Duodenal mucosa (tissue), 2 donors: ENCODE results near the gene BIRC5.
"Not testable (repeated sequence)": the region's sequence is repeated elsewhere in the genome, so short reads cannot be mapped to it uniquely, and the experiment has no call there.

Experiments used
- H3K27ac ChIP-seq: one replicate; pipeline ENCODE4 v1.7.0; 2013; ENCODE audit warnings: low read depth, low read length
- H3K27me3 ChIP-seq, 2 donors: one replicate each; pipeline ENCODE4 v1.7.0; 2013; ENCODE audit warnings: low read length in 2 of 2, control low read depth in 1 of 2; ENCODE audit not compliant: insufficient read depth in 2 of 2, control insufficient read depth in 1 of 2
- H3K36me3 ChIP-seq, 2 donors: one replicate each; pipeline ENCODE4 v1.7.0; 2013; ENCODE audit warnings: low read length in 2 of 2, control low read depth in 1 of 2; ENCODE audit not compliant: insufficient read depth in 2 of 2, control insufficient read depth in 1 of 2
- H3K4me1 ChIP-seq, 2 donors: one replicate each; pipeline ENCODE4 v1.7.0; 2013; ENCODE audit warnings: low read length in 2 of 2, control low read depth in 1 of 2; ENCODE audit not compliant: insufficient read depth in 2 of 2, control insufficient read depth in 1 of 2
- H3K4me3 ChIP-seq, 2 donors: one replicate each; pipeline ENCODE4 v1.7.0; 2013; ENCODE audit warnings: low read length in 2 of 2, low read depth in 1 of 2
- H3K9ac ChIP-seq, 2 donors: one replicate each; pipeline ENCODE4 v1.7.0; 2013; ENCODE audit warnings: low read length in 2 of 2, low read depth in 1 of 2
- H3K9me3 ChIP-seq, 2 donors: one replicate each; pipeline ENCODE4 v1.7.0; 2013; ENCODE audit warnings: low read length in 2 of 2, control low read depth in 1 of 2; ENCODE audit not compliant: control insufficient read depth in 1 of 2

Gene BIRC5

GRCh38 chr17:78231991-78232858 lies 18.2 kb downstream of the BIRC5 start:
- peaks cover 31 to 33% of the 10 kb centered on the region in 2 donors for H3K27me3 ChIP-seq
- H3K4me3 ChIP-seq, result no peak overlapping the region
- no peak overlapping the region for H3K27ac ChIP-seq
- no peaks in the 10 kb centered on the region for H3K4me1 ChIP-seq
- H3K36me3 ChIP-seq, result no peaks in the 10 kb centered on the region
- no peak overlapping the region for H3K9ac ChIP-seq
- no peaks in the 10 kb centered on the region for H3K9me3 ChIP-seq

- no peak overlapping the region for H3K9ac ChIP-seq
- H3K27me3 ChIP-seq, result peaks cover 27 to 33% of the 10 kb centered on the region in 2 donors
- H3K27ac ChIP-seq, result no peak overlapping the region
- no peaks in the 10 kb centered on the region for H3K36me3 ChIP-seq
- no peaks in the 10 kb centered on the region for H3K9me3 ChIP-seq
- H3K4me3 ChIP-seq, result no peak overlapping the region
- no peaks in the 10 kb centered on the region for H3K4me1 ChIP-seq
Measured at GRCh38 chr17:78232859-78233173, 18.8 kb downstream of the BIRC5 start.

GRCh38 chr17:78233678-78234077 lies 19.6 kb downstream of the BIRC5 start:
- no peaks in the 10 kb centered on the region for H3K4me1 ChIP-seq
- no peak overlapping the region for H3K27ac ChIP-seq
- H3K9me3 ChIP-seq, result no peaks in the 10 kb centered on the region
- H3K4me3 ChIP-seq, result no peak overlapping the region
- no peak overlapping the region for H3K9ac ChIP-seq
- H3K36me3 ChIP-seq, result no peaks in the 10 kb centered on the region
- H3K27me3 ChIP-seq, result peaks cover 26 to 30% of the 10 kb centered on the region in 2 donors

DNA sequence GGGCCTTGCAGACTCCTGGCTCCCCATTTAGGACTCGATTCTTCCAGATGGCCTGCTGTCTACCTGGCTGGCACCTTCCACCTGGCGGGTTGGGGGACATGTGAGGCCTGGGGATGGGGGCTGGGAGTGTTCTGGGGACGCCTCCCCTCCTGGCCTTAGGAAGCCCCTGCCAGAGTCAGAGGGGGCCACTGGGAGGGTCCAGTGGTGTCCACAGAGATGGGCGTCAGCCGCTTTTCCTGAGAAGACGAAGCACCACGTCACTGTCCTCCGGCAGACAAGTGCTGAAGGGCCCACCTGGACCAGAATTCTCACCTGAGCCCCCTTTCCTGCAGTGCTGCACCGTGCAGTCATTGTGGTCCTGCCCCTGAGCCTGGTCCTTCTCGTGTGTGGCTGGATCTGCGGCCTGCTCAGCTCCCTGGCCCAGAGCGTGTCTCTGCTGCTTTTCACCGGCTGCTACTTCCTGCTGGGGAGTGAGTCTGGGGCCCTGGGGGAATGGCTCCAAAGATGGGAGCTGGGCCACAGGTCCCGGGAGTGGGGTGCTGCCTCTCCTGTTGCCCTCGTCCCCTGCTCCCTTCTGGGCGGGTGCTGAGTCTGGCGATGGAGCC lies 20.3 kb downstream of the BIRC5 start:
- Histone ChIP-seq H3K4me1 (no peaks in the 10 kb centered on the region), H3K36me3 (no peaks in the 10 kb centered on the region), H3K27ac (no peak overlapping the region), H3K27me3 (peaks cover 25 to 29% of the 10 kb centered on the region in 2 donors), H3K4me3 (no peak overlapping the region), H3K9me3 (no peaks in the 10 kb centered on the region), H3K9ac (no peak overlapping the region)

DNA sequence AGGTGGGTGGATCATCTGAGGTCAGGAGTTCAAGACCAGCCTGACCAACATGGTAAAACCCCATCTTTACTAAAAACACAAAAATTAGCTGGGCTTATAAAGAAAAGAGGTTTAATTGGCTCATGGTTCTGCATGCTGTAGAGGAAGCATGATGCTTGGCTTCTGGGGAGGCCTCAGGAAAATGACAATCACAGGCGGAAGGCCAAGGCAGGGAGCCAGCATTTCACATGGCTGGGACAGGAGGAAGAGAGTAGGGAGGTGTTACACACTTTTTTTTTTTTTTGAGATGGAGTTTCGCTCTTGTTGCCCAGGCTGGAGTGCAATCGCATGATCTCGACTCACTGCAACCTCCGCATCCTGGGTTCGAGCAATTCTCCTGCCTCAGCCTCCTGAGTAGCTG lies 21.0 kb downstream of the BIRC5 start:
- peaks cover 25 to 28% of the 10 kb centered on the region in 2 donors for H3K27me3 ChIP-seq
- H3K27ac ChIP-seq, H3K4me1 ChIP-seq, H3K36me3 ChIP-seq, H3K4me3 ChIP-seq, H3K9me3 ChIP-seq, H3K9ac ChIP-seq: not testable (repeated sequence)

DNA sequence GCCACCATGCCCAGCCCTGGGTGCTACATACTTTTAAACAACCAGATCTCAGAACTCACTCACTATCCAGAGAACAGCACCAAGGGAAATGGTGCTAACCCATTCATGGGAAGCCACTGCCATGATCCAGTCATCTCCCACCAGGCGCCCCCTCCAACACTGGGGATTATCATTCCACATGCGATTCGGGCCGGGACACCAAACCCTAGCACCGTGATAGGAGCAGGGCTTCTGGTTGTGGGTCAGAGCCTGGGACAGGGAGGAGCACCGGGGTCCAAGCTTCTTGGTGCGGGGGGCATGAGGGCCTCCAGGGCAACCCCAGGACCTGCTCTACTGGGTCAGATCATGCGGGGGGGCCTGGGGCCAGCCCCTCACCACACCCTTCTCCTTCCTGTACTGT lies 21.8 kb downstream of the BIRC5 start:
- H3K27me3 ChIP-seq, result peaks cover 17 to 20% of the 10 kb centered on the region in 2 donors
- no peaks in the 10 kb centered on the region for H3K36me3 ChIP-seq
- no peak overlapping the region for H3K9ac ChIP-seq
- no peak overlapping the region for H3K27ac ChIP-seq
- H3K4me1 ChIP-seq, result no peaks in the 10 kb centered on the region
- no peak overlapping the region for H3K4me3 ChIP-seq
- no peaks in the 10 kb centered on the region for H3K9me3 ChIP-seq

DNA sequence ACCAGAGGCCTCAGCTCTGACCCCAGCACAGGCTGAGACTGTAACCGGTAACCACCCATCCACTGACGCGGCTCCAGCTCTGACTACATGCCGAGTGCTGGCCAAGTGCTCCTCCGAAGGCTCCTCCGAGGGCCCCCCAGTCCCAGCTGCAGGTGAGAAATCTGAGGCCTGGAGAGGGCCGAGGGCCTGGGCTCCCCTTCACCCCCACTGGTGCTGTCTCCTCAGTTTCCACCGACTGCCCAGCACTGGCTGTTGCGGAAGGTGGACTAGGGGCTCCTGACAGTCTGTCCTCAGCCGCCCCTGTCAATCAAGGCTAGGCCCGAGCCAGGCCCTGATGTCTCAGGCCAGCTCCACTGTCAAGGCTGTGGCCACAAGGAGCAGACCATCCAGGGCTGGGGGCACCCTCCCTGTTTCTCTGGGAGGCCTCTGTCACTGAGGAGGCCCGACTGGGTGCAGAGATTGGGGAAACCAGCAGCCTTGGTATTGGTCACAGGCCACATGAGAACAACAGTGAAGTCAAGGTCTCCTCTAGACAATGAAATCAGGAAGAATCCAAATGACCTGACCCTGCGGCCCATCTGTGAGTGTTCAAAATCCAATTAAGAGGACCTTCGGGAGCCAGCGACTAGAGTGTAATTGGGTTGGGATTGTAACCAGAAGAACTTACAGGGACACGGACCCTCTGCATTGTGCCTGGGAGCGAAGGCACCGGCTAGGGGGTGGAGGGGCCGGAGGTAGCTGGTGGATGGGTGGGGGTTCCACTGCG lies 22.5 kb downstream of the BIRC5 start:
- Histone ChIP-seq H3K27me3 (peaks cover 11 to 13% of the 10 kb centered on the region in 2 donors), H3K36me3 (no peaks in the 10 kb centered on the region), H3K4me1 (no peaks in the 10 kb centered on the region), H3K4me3 (no peak overlapping the region), H3K9me3 (no peaks in the 10 kb centered on the region), H3K27ac (no peak overlapping the region), H3K9ac (no peak overlapping the region)

- no peak overlapping the region for H3K4me3 ChIP-seq
- no peaks in the 10 kb centered on the region for H3K4me1 ChIP-seq
- no peaks in the 10 kb centered on the region for H3K36me3 ChIP-seq
- H3K27ac ChIP-seq, result no peak overlapping the region
- H3K9ac ChIP-seq, result no peak overlapping the region
- H3K9me3 ChIP-seq, result no peaks in the 10 kb centered on the region
- H3K27me3 ChIP-seq, result peaks cover 5 to 7% of the 10 kb centered on the region in 2 donors
Measured at GRCh38 chr17:78237401-78238012, 23.5 kb downstream of the BIRC5 start.

GRCh38 chr17:78238823-78239488 lies 24.9 kb downstream of the BIRC5 start:
- Histone ChIP-seq H3K27ac (no peak overlapping the region), H3K9ac (no peak overlapping the region), H3K4me3 (no peak overlapping the region), H3K4me1 (no peaks in the 10 kb centered on the region), H3K9me3 (no peaks in the 10 kb centered on the region), H3K27me3 (no peaks in the 10 kb centered on the region), H3K36me3 (no peaks in the 10 kb centered on the region)
